NOMO-1 treated with dmso at 0.1 percent for 144 hours (cell line): ENCODE results near the gene PRSS21.

Experiments used
- DNase-seq: peaks from one replicate; lab custom pipeline; 2025; ENCODE audit not compliant: unreplicated experiment; lab: John Stamatoyannopoulos, UW

Gene PRSS21

GRCh38 chr16:2803545-2804195 is 13.4 kb upstream of the PRSS21 start:
- no peak for DNase-seq

GRCh38 chr16:2804728-2805127 is 12.3 kb upstream of the PRSS21 start:
- DNase-seq = no peak

GRCh38 chr16:2806286-2806685 is 10.8 kb upstream of the PRSS21 start:
- DNase-seq = no peak

- DNase-seq = no peak
These were observed 8.9 kb upstream of the PRSS21 start for GRCh38 chr16:2808181-2808580.

GRCh38 chr16:2809149-2809760 is 7.8 kb upstream of the PRSS21 start:
- DNase-seq = no peak

GRCh38 chr16:2810651-2811050 is 6.4 kb upstream of the PRSS21 start:
- DNase-seq = no peak

GRCh38 chr16:2811703-2812471 is 5.2 kb upstream of the PRSS21 start:
- no peak for DNase-seq

- no peak for DNase-seq
These were observed 3.2 kb upstream of the PRSS21 start for GRCh38 chr16:2813771-2814221.

GRCh38 chr16:2814551-2815298 is 2.3 kb upstream of the PRSS21 start:
- no peak for DNase-seq

GRCh38 chr16:2815299-2815771 is 1.7 kb upstream of the PRSS21 start:
- DNase-seq = no peak

- DNase-seq = no peak
These were observed 569 bp downstream of the PRSS21 start for GRCh38 chr16:2817340-2818271.

GRCh38 chr16:2818272-2818876 is 1.3 kb downstream of the PRSS21 start:
- DNase-seq = no peak

- no peak for DNase-seq
These were observed 2.3 kb downstream of the PRSS21 start for GRCh38 chr16:2819179-2819938.

- DNase-seq = no peak
These were observed 3.1 kb downstream of the PRSS21 start for GRCh38 chr16:2819939-2820835.

GRCh38 chr16:2820836-2821486 is 3.9 kb downstream of the PRSS21 start:
- no peak for DNase-seq

- DNase-seq = no peak
These were observed 4.6 kb downstream of the PRSS21 start for GRCh38 chr16:2821487-2822157.

GRCh38 chr16:2822158-2822495 is 5.1 kb downstream of the PRSS21 start:
- DNase-seq = no peak
